ENCODE data around the gene NFYC.

Gene NFYC

GRCh38 chr1:40770296-40771070 is 79.0 kb downstream of the NFYC start:
- TF ChIP-seq TAF1 (IDR thresholded peaks at IDR 0.05; ENCODE audit: borderline replicate concordance, insufficient read depth, low read length) (no peak), POLR2AphosphoS5 (IDR thresholded peaks at IDR 0.05; ENCODE audit: low read depth, low read length) (no peak), REST (IDR thresholded peaks at IDR 0.05; ENCODE audit: insufficient read depth in 1 of 2, low read depth in 2 of 2, low read length in 2 of 2) (no peak), FOXP2 (optimal IDR thresholded peaks at IDR 0.05; ENCODE audit: borderline replicate concordance, extremely low read depth, extremely low read length, insufficient read depth) (no peak), SIN3A (IDR thresholded peaks at IDR 0.05; ENCODE audit: borderline replicate concordance, insufficient read depth, low read length) (no peak)

GRCh38 chr1:40772146-40772955 is 80.8 kb downstream of the NFYC start:
- TF ChIP-seq POLR2AphosphoS5 (IDR thresholded peaks at IDR 0.05; ENCODE audit: low read depth, low read length) = no peak
- TF ChIP-seq REST (IDR thresholded peaks at IDR 0.05; ENCODE audit: insufficient read depth in 1 of 2, low read depth in 2 of 2, low read length in 2 of 2) = no peak
- TF ChIP-seq SIN3A (IDR thresholded peaks at IDR 0.05; ENCODE audit: borderline replicate concordance, insufficient read depth, low read length) = no peak
- TF ChIP-seq FOXP2 (optimal IDR thresholded peaks at IDR 0.05; ENCODE audit: borderline replicate concordance, extremely low read depth, extremely low read length, insufficient read depth) = no peak
- TF ChIP-seq TAF1 (IDR thresholded peaks at IDR 0.05; ENCODE audit: borderline replicate concordance, insufficient read depth, low read length) = no peak

GRCh38 chr1:40773748-40774265 is 82.3 kb downstream of the NFYC start:
- TF ChIP-seq REST (IDR thresholded peaks at IDR 0.05; ENCODE audit: insufficient read depth in 1 of 2, low read depth in 2 of 2, low read length in 2 of 2) = no peak
- no peak for TF ChIP-seq POLR2AphosphoS5 (IDR thresholded peaks at IDR 0.05; ENCODE audit: low read depth, low read length)
- no peak for TF ChIP-seq SIN3A (IDR thresholded peaks at IDR 0.05; ENCODE audit: borderline replicate concordance, insufficient read depth, low read length)
- no peak for TF ChIP-seq FOXP2 (optimal IDR thresholded peaks at IDR 0.05; ENCODE audit: borderline replicate concordance, extremely low read depth, extremely low read length, insufficient read depth)
- no peak for TF ChIP-seq TAF1 (IDR thresholded peaks at IDR 0.05; ENCODE audit: borderline replicate concordance, insufficient read depth, low read length)

DNA sequence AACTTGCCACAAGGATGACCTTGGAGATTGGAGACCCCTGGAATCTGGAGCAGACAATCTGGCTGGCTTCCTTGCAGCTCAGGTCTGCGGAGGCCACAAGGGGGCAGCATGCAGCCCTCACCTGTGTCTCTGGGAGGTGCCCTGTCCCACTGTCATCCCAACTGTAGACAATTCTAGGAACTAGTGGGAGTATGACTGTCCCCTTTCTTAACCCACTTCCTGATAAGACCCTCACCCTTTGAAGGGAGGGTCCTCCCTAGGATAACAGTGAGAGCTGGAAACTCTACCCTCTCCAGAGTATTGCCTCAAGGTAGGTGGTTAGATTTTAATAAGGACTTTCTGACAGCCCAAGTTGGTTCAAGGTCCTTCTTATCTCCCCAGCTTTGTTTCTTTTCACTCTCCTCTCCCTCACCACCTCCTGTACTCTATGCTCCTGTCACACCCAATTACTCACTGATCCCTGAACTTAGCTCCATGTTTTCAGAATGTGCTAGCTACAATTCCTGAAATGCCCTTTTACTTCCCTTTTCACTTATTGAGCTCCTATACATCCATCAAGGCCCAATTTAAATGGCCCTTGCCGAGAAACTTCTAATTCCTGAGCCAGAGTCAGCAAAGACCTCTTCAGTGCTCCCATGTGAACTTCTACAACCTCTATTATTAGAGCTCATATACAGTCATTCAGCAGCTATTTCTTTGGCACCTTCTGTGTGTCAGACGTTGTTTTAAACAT is 82.9 kb downstream of the NFYC start:
- no peak for TF ChIP-seq REST (IDR thresholded peaks at IDR 0.05; ENCODE audit: insufficient read depth in 1 of 2, low read depth in 2 of 2, low read length in 2 of 2)
- TF ChIP-seq POLR2AphosphoS5 (IDR thresholded peaks at IDR 0.05; ENCODE audit: low read depth, low read length) = no peak
- TF ChIP-seq FOXP2 (optimal IDR thresholded peaks at IDR 0.05; ENCODE audit: borderline replicate concordance, extremely low read depth, extremely low read length, insufficient read depth) = no peak
- no peak for TF ChIP-seq TAF1 (IDR thresholded peaks at IDR 0.05; ENCODE audit: borderline replicate concordance, insufficient read depth, low read length)

All from PFSK-1 (cell line).